IMR-90 (cell line): ENCODE results near the gene ERGIC2. TPM values are rescaled to one million over a fixed set of nuclear protein-coding genes. Genes with fewer than 3 reads are reported as not detected.

Experiments used
- ATAC-seq: fragments of 200-7000 bp; cut with Tn5 transposase; 2 replicates; pipeline ENCODE4 v1.9.1; 2020; ENCODE audit warnings: low read depth, mild to moderate bottlenecking, moderate library complexity
- BruUV-seq: library from RNA; stranded (reverse); fragments of 400-500 nt; replicated peaks from 2 replicates; lab custom pipeline; 2021; lab: Mats Ljungman, UMichigan
- CTCF ChIA-PET: fragments of 300-600 bp; formaldehyde crosslinking; extraction: SDS; loops from one replicate; lab custom pipeline; 2021; ENCODE audit warnings: antibody characterized with exemption; lab: Yijun Ruan, JAX
- POLR2A ChIA-PET: fragments of 300-600 bp; sonication (Branson Sonifier 250); formaldehyde crosslinking; loops from one replicate; lab custom pipeline; 2022; ENCODE audit warnings: antibody characterized with exemption; ENCODE audit not compliant: unreplicated experiment; lab: Charles Lee
- DNase-seq: peaks from one replicate; pipeline ENCODE4 v3.0.0; 2013
- H2AFZ ChIP-seq: replicated peaks from 2 replicates; pipeline ENCODE3; 2013; ENCODE audit warnings: low read length, mild to moderate bottlenecking; ENCODE audit not compliant: poor library complexity
- H2AK5ac ChIP-seq: 2 replicates; pipeline ENCODE4 v1.6.1; 2013; ENCODE audit warnings: low read depth, low read length, inconsistent platforms
- H2AK9ac ChIP-seq: replicated peaks from 2 replicates; pipeline ENCODE3; 2013; ENCODE audit warnings: mild to moderate bottlenecking, low read depth, low read length, moderate library complexity; ENCODE audit not compliant: poor library complexity
- H2BK120ac ChIP-seq: 2 replicates; pipeline ENCODE4 v1.6.1; 2013; ENCODE audit warnings: low read depth, low read length, inconsistent platforms
- H2BK15ac ChIP-seq: 3 replicates; pipeline ENCODE4 v1.6.1; 2013; ENCODE audit warnings: low read depth, low read length, inconsistent platforms
- H2BK20ac ChIP-seq: 2 replicates; pipeline ENCODE4 v1.6.1; 2013; ENCODE audit warnings: low read depth, mild to moderate bottlenecking, inconsistent platforms, low read length, moderate library complexity
- H2BK5ac ChIP-seq: 2 replicates; pipeline ENCODE4 v1.6.1; 2013; ENCODE audit warnings: mild to moderate bottlenecking, low read depth, low read length, inconsistent platforms; ENCODE audit not compliant: poor library complexity, severe bottlenecking
- H3K14ac ChIP-seq: replicated peaks from 2 replicates; pipeline ENCODE4 v1.6.1; 2013; ENCODE audit warnings: low read depth, low read length, inconsistent platforms
- H3K18ac ChIP-seq: 2 replicates; pipeline ENCODE4 v1.6.1; 2013; ENCODE audit warnings: low read depth, low read length, control low read depth
- H3K23ac ChIP-seq: 2 replicates; pipeline ENCODE4 v1.6.1; 2013; ENCODE audit warnings: low read depth, low read length, inconsistent platforms
- H3K27ac ChIP-seq: 2 replicates; pipeline ENCODE4 v1.5.1; 2013; ENCODE audit warnings: mild to moderate bottlenecking, control low read depth, low read length; ENCODE audit not compliant: insufficient read depth
- H3K27me3 ChIP-seq: 2 replicates; pipeline ENCODE4 v1.6.1; 2013; ENCODE audit warnings: low read length; ENCODE audit not compliant: control insufficient read depth, insufficient read depth
- H3K36me3 ChIP-seq: 2 replicates; pipeline ENCODE4 v1.6.1; 2013; ENCODE audit warnings: low read length, mixed read lengths; ENCODE audit not compliant: control insufficient read depth, insufficient read depth
- H3K4ac ChIP-seq: 2 replicates; pipeline ENCODE4 v1.6.1; 2013; ENCODE audit warnings: low read depth, low read length, inconsistent platforms
- H3K4me1 ChIP-seq: 2 replicates; pipeline ENCODE4 v1.6.1; 2013; ENCODE audit warnings: low read length, mixed read lengths; ENCODE audit not compliant: control insufficient read depth, insufficient read depth
- H3K4me2 ChIP-seq: 2 replicates; pipeline ENCODE4 v1.6.1; 2013; ENCODE audit warnings: low read depth, mild to moderate bottlenecking, control low read depth, low read length, moderate library complexity
- H3K4me3 ChIP-seq: 2 replicates; pipeline ENCODE4 v1.5.1; 2013; ENCODE audit warnings: low read depth, mild to moderate bottlenecking, control low read depth, low read length, moderate library complexity; ENCODE audit not compliant: insufficient read depth
- H3K56ac ChIP-seq: 2 replicates; pipeline ENCODE4 v1.6.1; 2013; ENCODE audit warnings: low read length, inconsistent platforms; ENCODE audit not compliant: insufficient read depth; ENCODE audit errors: extremely low read depth
- H3K79me1 ChIP-seq, 2 experiments: 2 replicates each; pipeline ENCODE4 v1.6.1; 2013; ENCODE audit warnings: low read length in 2 of 2, inconsistent platforms in 1 of 2, low read depth in 1 of 2
- H3K9ac ChIP-seq: 2 replicates; pipeline ENCODE4 v1.6.1; 2013; ENCODE audit warnings: low read depth, low read length, control low read depth
- H3K9me1 ChIP-seq: 2 replicates; pipeline ENCODE4 v1.6.1; 2013; ENCODE audit warnings: low read length, inconsistent platforms; ENCODE audit not compliant: insufficient read depth
- H3K9me3 ChIP-seq: 2 replicates; pipeline ENCODE4 v1.6.1; 2013; ENCODE audit warnings: low read length; ENCODE audit not compliant: control insufficient read depth, insufficient read depth
- H4K20me1 ChIP-seq: 2 replicates; pipeline ENCODE4 v1.6.1; 2013; ENCODE audit warnings: low read length, inconsistent platforms; ENCODE audit not compliant: insufficient read depth
- H4K5ac ChIP-seq: 2 replicates; pipeline ENCODE4 v1.6.1; 2013; ENCODE audit warnings: mild to moderate bottlenecking, low read depth, low read length, control low read depth
- H4K8ac ChIP-seq, 2 experiments: 2 replicates each; pipeline ENCODE4 v1.6.1; 2013; ENCODE audit warnings: low read depth in 2 of 2, low read length in 2 of 2, control low read depth in 1 of 2, inconsistent platforms in 1 of 2
- H4K91ac ChIP-seq: 2 replicates; pipeline ENCODE4 v1.6.1; 2013; ENCODE audit warnings: low read depth, low read length, inconsistent platforms; ENCODE audit not compliant: insufficient read depth
- CEBPB ChIP-seq: IDR thresholded peaks from 2 replicates; pipeline ENCODE4 v1.6.1; 2012; ENCODE audit warnings: low read depth, low read length, improper control_type of control experiment
- FOS ChIP-seq: fragments of 150-350 bp; IDR thresholded peaks from 2 replicates; pipeline ENCODE4 v1.6.1; 2016; ENCODE audit warnings: low read depth, low read length
- POLR2A ChIP-seq: IDR thresholded peaks from 2 replicates; pipeline ENCODE4 v1.6.1; 2012; ENCODE audit warnings: mild to moderate bottlenecking, low read depth, low read length
- RFX5 ChIP-seq: IDR thresholded peaks from 2 replicates; pipeline ENCODE4 v1.8.0; 2012; ENCODE audit warnings: low read depth, mild to moderate bottlenecking, low read length, moderate library complexity
- SMC3 ChIP-seq: fragments of 150-350 bp; IDR thresholded peaks from 2 replicates; pipeline ENCODE4 v1.6.1; 2016; ENCODE audit warnings: low read depth, mild to moderate bottlenecking, antibody characterized with exemption, low read length, moderate library complexity
- WGBS, 2 experiments: methylation state at CpG; one replicate each; pipeline versions ENCODE4 v1.1.5 to v1.1.7; 2013; ENCODE audit warnings: missing lambda C conversion rate in 2 of 2; ENCODE audit not compliant: insufficient read length in 1 of 2; ENCODE audit errors: extremely low coverage in 2 of 2; 5-methylcytosine and 5-hydroxymethylcytosine counted together
- dilution Hi-C: fragments of 300-500 bp; cut with HindIII; formaldehyde crosslinking; loops from one replicate; pipeline ENCODE4 v1.14.3; 2018; ENCODE audit warnings: low sequenced_read_pairs; ENCODE audit not compliant: unreplicated experiment
- in situ Hi-C: fragments of 300-500 bp; cut with MboI; formaldehyde crosslinking; loops from 3 replicates; pipeline ENCODE4 v1.14.3; 2019; ENCODE audit warnings: low sequenced_read_pairs, inconsistent platforms, mixed read lengths
- intact Hi-C: fragments of 100-400 bp; cut with micrococcal nuclease; formaldehyde crosslinking; loops from 2 replicates; pipeline ENCODE4 v1.10.0; 2022
- polyA plus RNA-seq, 3 experiments: library from polyadenylated mRNA; depleted of rRNA; stranded (reverse); fragments of >200 nt; gene quantifications; 2 replicates each; pipeline ENCODE4 v1.2.3, GENCODE V29; 2012; ENCODE audit warnings: low replicate concordance in 1 of 3
- total RNA-seq: library from RNA; depleted of rRNA; stranded (reverse); fragments of >200 nt; gene quantifications from 2 replicates; pipeline ENCODE4 v1.2.3, GENCODE V29; 2012
- TF ChIP-seq, protein P1 (sequence below): fragments of 150-350 bp; IDR thresholded peaks from 2 replicates; pipeline ENCODE4 v1.6.1; 2017; ENCODE audit warnings: mild to moderate bottlenecking, antibody characterized with exemption, low read length, low read depth
- TF ChIP-seq, protein P2 (sequence below): fragments of 150-350 bp; IDR thresholded peaks from 2 replicates; pipeline ENCODE4 v1.6.1; 2016; ENCODE audit warnings: low read depth, mild to moderate bottlenecking, low read length, moderate library complexity, borderline replicate concordance

The ERGIC2 gene
- total and polyA plus RNA-seq, 2 of the 4 experiments (the other 2 are of a cell fraction) = 41.0 to 45.3 TPM

DNA sequence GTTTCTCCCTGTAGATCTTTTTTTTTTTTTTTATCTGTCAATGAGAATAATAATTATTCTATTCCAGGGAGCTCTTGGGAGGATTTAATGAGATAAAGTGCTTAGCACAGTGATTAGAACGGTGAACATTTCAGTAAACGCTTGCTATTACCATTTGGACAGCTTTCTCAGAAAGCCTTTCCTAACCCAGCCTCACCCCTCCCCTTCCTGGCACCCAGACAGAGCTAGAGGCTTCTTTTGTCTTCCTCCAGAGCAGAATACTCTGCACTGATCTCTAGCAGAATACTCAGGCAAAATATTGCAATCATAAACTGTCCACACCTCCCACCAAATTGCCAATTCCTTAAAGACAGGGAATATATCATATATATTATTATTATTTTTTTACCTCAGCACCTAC, 66.6 kb downstream of the ERGIC2 start:
- Histone ChIP-seq H2BK15ac (no peak overlapping the region), H3K4ac (no peak overlapping the region), H2BK120ac (no peak overlapping the region), H3K56ac (no peak overlapping the region), H4K8ac (no peak overlapping the region), H2AK5ac (no peak overlapping the region), H4K5ac (no peak overlapping the region), H3K4me1 (no peaks in the 10 kb centered on the region), H2BK20ac (no peak overlapping the region), H3K9me1 (no peaks in the 10 kb centered on the region; the same call in 1 of the 2 replicates), H3K4me2 (no peak overlapping the region), H3K4me3 (no peak overlapping the region), H2AK9ac (no peak overlapping the region), H3K27me3 (no peaks in the 10 kb centered on the region), H3K14ac (no peak overlapping the region), H3K27ac (no peak overlapping the region), H4K20me1 (no peaks in the 10 kb centered on the region), H2AFZ (no peak overlapping the region), H3K79me1 (no peaks in the 10 kb centered on the region), H2BK5ac (no peak overlapping the region), H3K9ac (no peak overlapping the region), H3K9me3 (no peaks in the 10 kb centered on the region), H3K36me3 (no peaks in the 10 kb centered on the region), H4K91ac (no peak overlapping the region), H3K23ac (no peak overlapping the region), H3K18ac (no peak overlapping the region)
- no TSS peak for BruUV-seq
- intact Hi-C loops (no loop called here), dilution Hi-C loops (no loop called here), in situ Hi-C loops (no loop called here)
- CTCF ChIA-PET = interaction anchor here (0.6 kb wide), 1 partner anchor 82 kb away, joined by 10 read pairs; no protein-coding TSS in a partner anchor
- no CpG with 5 or more reads among the region's 2 CpGs for WGBS, 2 experiments
- no peak for ATAC-seq
- no peak for TF ChIP-seq RFX5
- TF ChIP-seq, protein P1, sequence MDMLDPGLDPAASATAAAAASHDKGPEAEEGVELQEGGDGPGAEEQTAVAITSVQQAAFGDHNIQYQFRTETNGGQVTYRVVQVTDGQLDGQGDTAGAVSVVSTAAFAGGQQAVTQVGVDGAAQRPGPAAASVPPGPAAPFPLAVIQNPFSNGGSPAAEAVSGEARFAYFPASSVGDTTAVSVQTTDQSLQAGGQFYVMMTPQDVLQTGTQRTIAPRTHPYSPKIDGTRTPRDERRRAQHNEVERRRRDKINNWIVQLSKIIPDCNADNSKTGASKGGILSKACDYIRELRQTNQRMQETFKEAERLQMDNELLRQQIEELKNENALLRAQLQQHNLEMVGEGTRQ = no peak
- no peak for TF ChIP-seq POLR2A
- TF ChIP-seq FOS = no peak
- TF ChIP-seq, protein P2, sequence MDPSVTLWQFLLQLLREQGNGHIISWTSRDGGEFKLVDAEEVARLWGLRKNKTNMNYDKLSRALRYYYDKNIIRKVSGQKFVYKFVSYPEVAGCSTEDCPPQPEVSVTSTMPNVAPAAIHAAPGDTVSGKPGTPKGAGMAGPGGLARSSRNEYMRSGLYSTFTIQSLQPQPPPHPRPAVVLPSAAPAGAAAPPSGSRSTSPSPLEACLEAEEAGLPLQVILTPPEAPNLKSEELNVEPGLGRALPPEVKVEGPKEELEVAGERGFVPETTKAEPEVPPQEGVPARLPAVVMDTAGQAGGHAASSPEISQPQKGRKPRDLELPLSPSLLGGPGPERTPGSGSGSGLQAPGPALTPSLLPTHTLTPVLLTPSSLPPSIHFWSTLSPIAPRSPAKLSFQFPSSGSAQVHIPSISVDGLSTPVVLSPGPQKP = no peak
- no peak for TF ChIP-seq CEBPB
- no peak for TF ChIP-seq SMC3
- no peak for DNase-seq
- POLR2A ChIA-PET = no interaction called here
